Erythroblast (primary cell): Measurements from ENCODE around the gene BARHL1.

ENCODE experiments used
- DNase-seq, 2 experiments: peaks; one replicate each; lab custom pipeline; 2025; lab: John Stamatoyannopoulos, UW
- GATA1 ChIP-seq: IDR thresholded peaks from 2 replicates; pipeline ENCODE4 v1.6.1; 2011; ENCODE audit warnings: low read depth, mild to moderate bottlenecking, control low read depth, low read length, moderate library complexity
- POLR2A ChIP-seq: IDR thresholded peaks from 2 replicates; pipeline ENCODE4 v1.6.1; 2011; ENCODE audit warnings: mild to moderate bottlenecking, low read length

Gene BARHL1

DNA sequence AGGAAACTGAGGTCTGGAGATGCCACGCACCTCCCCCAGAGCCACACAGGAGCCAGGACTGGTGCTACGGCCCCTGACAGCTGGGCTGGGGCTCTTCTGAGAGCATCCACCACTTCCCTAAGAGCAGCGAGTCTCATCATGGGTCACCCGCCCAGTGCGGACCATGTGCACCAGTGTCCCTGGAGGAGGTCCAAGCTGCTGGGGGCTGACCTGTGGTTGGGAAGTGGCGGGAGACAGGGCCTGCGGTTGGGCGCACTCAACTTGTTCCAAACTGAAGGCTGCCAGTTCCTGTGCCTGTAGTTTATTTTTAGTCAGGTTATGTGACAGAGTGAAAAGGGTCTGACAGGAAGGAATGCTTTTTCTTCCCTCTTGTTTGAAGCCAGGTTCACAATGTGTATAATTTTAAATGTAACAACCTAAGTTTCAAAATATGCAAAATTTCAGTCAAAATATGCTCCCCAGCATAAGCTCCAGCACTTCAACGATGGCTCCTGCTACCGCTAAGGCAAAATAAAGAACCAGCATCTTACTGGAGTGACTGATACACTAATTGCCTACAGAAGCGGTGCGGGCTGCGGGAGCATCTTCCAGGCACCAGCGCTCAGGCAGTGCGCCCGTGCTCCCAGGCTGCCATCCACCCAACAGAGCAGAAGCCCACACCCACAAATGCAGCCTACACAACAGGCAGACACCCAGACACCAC, 14.8 kb downstream of the BARHL1 start:
- no peak for TF ChIP-seq POLR2A
- no peak for TF ChIP-seq GATA1

DNA sequence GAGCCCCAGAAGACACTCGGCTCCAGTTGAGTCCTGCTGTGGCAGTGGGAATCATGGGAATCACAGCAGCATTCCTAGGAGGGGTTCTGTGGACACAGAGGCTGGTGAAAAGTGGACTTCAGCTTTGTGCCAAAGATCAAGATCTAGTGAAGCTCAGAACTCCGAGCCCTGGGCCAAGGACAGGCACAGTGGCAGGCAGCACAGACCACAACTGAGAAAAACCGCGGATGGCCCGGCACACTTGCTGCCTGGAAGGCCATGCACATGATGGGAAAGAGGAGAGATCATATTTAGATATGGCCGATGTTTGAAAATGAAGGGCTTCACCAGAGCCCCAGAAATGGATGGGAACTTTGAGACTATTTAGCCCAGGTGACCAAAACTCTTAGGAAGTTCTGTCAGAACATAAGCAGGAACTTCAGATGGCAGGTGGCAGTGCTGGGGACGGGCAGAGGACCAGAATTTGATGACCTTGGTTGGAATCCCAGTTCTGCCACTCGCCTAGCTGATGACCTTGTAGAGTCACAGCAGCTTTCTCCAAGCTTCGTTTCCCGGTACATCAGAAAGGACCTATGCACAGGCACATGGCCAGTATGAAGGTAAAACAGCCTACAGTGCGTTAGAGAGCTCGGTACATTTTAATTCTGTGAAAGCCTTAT, 18.0 kb downstream of the BARHL1 start:
- no peak for DNase-seq
- TF ChIP-seq POLR2A (no peak), GATA1 (no peak)

More for the DNA sequence above, 14.8 kb downstream of the BARHL1 start:
- DNase-seq, result no peak

DNA sequence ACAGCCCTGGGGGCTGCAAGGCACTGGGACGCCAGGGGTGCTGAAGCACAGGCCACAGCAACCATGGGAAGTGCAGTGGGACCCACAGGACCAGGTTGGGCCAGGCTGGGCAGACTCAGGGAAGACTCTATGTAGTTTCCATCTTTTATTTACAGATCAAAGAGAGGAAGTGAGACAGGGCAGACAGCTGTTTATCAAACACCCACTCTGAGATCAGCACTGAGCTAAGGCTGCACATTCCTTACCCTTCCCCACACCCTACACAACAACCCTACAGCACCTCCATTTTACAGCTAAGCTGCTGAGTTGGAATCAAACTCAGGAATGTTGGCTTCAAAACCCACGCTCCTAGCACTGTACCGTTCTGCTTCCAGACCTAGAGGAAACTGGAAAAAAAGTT, 19.8 kb downstream of the BARHL1 start:
- no peak for TF ChIP-seq GATA1
- no peak for TF ChIP-seq POLR2A
- no peak for DNase-seq

GRCh38 chr9:132605387-132605786, 23.0 kb downstream of the BARHL1 start:
- no peak for DNase-seq
- TF ChIP-seq POLR2A, result no peak
- no peak for TF ChIP-seq GATA1

DNA sequence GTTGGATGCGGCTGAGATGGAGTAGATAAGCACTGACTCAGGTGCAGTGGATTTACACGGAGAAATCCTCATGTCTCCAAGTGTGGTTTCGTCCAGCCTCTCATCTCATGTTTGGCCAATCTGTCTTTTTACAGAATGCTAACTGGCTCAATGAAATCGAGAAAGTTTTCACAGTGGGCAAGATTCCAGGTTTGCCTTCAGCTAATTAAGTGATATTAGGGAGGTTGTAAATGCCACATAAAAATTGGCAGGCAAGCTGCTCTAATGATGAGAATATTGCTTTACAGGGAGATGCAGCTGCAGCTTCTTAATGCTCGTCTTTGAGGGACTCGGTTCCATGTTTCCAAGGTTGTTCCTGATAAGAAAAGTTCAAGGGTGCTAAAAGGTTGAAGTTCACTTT, 23.7 kb downstream of the BARHL1 start:
- TF ChIP-seq GATA1 (no peak), POLR2A (no peak)
- DNase-seq, result no peak

GRCh38 chr9:132609184-132609583, 26.8 kb downstream of the BARHL1 start:
- DNase-seq, result no peak
- TF ChIP-seq POLR2A (no peak), GATA1 (no peak)

GRCh38 chr9:132609829-132610228, 27.4 kb downstream of the BARHL1 start:
- TF ChIP-seq POLR2A (no peak), GATA1 (no peak)
- peak in 1 of 2 experiments; percentile 9 for DNase-seq

- TF ChIP-seq GATA1 (no peak), POLR2A (no peak)
- no peak for DNase-seq
Observed at GRCh38 chr9:132610661-132611060, 28.3 kb downstream of the BARHL1 start.

- DNase-seq, result no peak
- TF ChIP-seq GATA1 (no peak), POLR2A (no peak)
Observed at GRCh38 chr9:132614324-132614723, 31.9 kb downstream of the BARHL1 start.

GRCh38 chr9:132615774-132616173, 33.4 kb downstream of the BARHL1 start:
- TF ChIP-seq GATA1 (no peak), POLR2A (no peak)

GRCh38 chr9:132616725-132617124, 34.3 kb downstream of the BARHL1 start:
- no peak for DNase-seq
- TF ChIP-seq GATA1 (no peak), POLR2A (no peak)

More at GRCh38 chr9:132615774-132616173, 33.4 kb downstream of the BARHL1 start:
- DNase-seq, result no peak

DNA sequence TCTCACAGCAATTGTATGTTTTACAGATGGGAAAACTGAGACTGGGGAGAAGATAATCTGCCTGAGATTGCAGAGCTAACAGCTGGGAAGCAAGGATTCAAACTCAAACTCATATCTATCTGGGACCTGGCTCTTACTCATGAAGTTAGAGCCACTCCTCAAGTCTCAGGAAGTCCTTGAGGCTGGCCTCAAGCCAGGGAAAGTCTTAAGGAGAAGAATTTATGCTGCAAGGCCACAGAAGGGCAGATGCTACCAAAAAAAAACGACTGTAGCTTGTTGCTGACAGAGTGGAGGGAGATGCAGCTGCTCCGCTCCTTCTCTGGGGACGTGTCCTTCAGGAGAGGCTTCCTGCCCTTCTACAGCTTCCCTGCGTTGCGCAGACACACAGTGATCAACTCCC, 39.8 kb downstream of the BARHL1 start:
- TF ChIP-seq GATA1 (no peak), POLR2A (no peak)
- peak; percentile 7 to 9 for DNase-seq

GRCh38 chr9:132626285-132626684, 43.9 kb downstream of the BARHL1 start:
- no peak for DNase-seq
- TF ChIP-seq GATA1 (no peak), POLR2A (no peak)

DNA sequence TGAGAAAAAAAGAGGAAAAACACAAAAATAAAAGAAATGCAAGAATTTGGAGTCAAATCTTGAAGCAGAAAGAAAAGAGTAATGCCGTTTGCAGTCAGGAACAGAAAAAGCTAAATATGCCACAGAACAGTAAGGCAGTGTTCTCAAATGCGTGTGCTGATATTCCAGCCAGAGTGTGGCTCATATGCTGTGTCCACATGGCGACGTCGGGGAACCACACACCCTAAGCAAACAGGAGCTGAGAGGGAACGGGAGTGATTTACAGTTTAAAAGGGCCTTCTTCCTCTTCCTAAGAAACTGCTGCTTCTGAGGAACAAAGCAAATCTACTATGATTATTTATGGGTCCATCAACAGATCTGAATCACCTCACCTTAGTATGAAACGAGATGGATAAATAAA, 44.7 kb downstream of the BARHL1 start:
- no peak for DNase-seq
- no peak for TF ChIP-seq GATA1
- TF ChIP-seq POLR2A, result no peak
